HL-60 (cell line): ENCODE data around the gene ATOSB.

Source experiments
- POLR2AphosphoS5 ChIP-seq: IDR thresholded peaks from 2 replicates; pipeline ENCODE4 v1.6.1; 2012; ENCODE audit warnings: low read depth
- TF ChIP-seq, protein P1 (sequence below): IDR thresholded peaks from one replicate; pipeline ENCODE4 v1.5.1; 2011; ENCODE audit warnings: low read length, control low read depth, inconsistent platforms; ENCODE audit not compliant: insufficient read depth

GRCh38 chr9:35059438-35059837 lies 56.2 kb downstream of the ATOSB start:
- TF ChIP-seq, protein P1, sequence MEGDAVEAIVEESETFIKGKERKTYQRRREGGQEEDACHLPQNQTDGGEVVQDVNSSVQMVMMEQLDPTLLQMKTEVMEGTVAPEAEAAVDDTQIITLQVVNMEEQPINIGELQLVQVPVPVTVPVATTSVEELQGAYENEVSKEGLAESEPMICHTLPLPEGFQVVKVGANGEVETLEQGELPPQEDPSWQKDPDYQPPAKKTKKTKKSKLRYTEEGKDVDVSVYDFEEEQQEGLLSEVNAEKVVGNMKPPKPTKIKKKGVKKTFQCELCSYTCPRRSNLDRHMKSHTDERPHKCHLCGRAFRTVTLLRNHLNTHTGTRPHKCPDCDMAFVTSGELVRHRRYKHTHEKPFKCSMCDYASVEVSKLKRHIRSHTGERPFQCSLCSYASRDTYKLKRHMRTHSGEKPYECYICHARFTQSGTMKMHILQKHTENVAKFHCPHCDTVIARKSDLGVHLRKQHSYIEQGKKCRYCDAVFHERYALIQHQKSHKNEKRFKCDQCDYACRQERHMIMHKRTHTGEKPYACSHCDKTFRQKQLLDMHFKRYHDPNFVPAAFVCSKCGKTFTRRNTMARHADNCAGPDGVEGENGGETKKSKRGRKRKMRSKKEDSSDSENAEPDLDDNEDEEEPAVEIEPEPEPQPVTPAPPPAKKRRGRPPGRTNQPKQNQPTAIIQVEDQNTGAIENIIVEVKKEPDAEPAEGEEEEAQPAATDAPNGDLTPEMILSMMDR, result no peak
- TF ChIP-seq POLR2AphosphoS5, result no peak
